Uterus (tissue), 2 donors: ENCODE measurements around the gene ZNF208.

Source experiments
- CTCF ChIP-seq, 4 experiments: fragments of 200-600 bp in 2 of 4; fragments of 450-650 bp in 2 of 4; sonication (generic) in 2 of 4; IDR thresholded peaks; one replicate each; pipeline ENCODE4 v1.5.1; 2016 to 2019; ENCODE audit warnings: antibody characterized with exemption in 4 of 4, mild to moderate bottlenecking in 2 of 4, moderate library complexity in 1 of 4
- POLR2A ChIP-seq, 2 donors: fragments of 450-650 bp; IDR thresholded peaks; one replicate each; pipeline ENCODE4 v1.6.1; 2016; ENCODE audit warnings: antibody characterized with exemption in 2 of 2, mild to moderate bottlenecking in 1 of 2, moderate library complexity in 1 of 2

DNA sequence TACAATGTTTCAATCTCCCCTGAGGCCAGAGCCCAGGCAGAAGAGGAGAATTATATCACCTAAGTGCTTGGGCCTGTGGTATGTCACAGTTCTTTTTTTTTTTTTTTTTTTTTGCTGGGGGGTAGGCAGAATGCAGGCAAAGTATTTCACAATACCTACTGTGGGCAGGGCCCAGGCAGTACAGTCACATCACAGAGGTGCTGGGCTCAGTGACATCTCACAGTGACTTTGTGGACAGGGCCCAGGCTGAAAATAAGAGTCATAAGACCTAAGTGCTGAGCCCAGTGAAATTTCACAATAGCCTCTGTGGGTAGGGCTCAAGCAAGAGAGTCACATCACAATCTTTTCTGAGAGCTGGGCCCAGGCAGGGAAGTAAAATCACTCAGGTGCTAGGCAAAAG, 15.9 kb upstream of the ZNF208 start:
- TF ChIP-seq CTCF (IDR thresholded peaks at IDR 0.05), result no peak
- TF ChIP-seq POLR2A (IDR thresholded peaks at IDR 0.05), result no peak
